SU-DHL-6 (cell line): ENCODE measurements around the gene AXIN2.

ENCODE experiments used
- CTCF ChIP-seq: fragments of 200-600 bp; sonication (generic); IDR thresholded peaks from one replicate; pipeline ENCODE4 v1.5.1; 2017; ENCODE audit warnings: antibody characterized with exemption, mild to moderate bottlenecking, low read length, moderate library complexity; ENCODE audit not compliant: insufficient read depth, poor library complexity, severe bottlenecking
- EZH2phosphoT487 ChIP-seq: fragments of 200-600 bp; sonication (generic), shearing (Covaris generic); conservative IDR thresholded peaks from 2 replicates; pipeline ENCODE4 v1.6.1; 2018; ENCODE audit warnings: mild to moderate bottlenecking, antibody characterized with exemption, low read length, moderate library complexity, mixed read lengths

DNA sequence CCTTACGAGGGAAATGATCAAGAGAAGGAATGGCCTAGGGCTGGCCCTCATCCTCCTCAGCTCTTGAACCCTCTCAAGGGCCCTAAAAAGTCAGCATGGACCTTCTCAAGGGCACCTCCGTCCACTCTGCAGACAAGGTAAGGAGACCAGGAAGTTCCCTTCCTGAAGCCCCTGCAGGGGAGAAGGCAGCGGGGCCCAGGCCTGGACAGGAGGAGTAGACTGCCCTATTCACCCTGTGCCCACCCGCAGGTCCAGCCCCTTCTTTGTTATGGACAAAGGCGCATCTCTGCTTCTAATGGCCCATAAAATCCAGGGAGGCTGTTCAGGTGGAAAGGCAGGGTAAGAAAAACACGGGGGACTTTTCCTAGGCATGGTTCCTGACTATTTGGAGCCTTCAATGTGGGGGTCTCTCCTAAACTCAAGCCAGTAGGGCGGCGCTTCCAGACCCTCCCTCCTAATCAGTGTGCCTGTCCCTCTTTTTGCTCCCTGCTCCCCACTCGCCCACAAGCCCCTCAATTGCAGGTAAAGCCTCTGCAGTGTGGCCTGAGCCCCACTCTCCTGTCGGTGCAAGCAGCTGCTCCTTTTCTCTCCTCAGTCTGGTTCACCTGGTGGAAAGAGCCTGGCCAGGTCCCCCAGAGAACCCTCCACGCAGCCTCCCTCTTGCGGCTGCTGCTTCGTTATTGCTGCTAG, 28.2 kb downstream of the AXIN2 start:
- TF ChIP-seq CTCF = no peak
- TF ChIP-seq EZH2phosphoT487 = no peak
